GM12864 (cell line): ENCODE measurements around the gene GATB.

Experiments
- DNase-seq: peaks from one replicate; pipeline ENCODE4 v3.0.0-alpha.2; 2011; ENCODE audit warnings: low read depth
- H3K4me3 ChIP-seq: 2 replicates; pipeline ENCODE4 v1.5.1; 2011; ENCODE audit warnings: mild to moderate bottlenecking, low read depth, low read length, control low read depth
- TF ChIP-seq, protein P1 (sequence below): IDR thresholded peaks from 2 replicates; pipeline ENCODE4 v1.5.1; 2011; ENCODE audit warnings: low read depth, mild to moderate bottlenecking, moderate library complexity, low read length, control low read depth, inconsistent platforms; ENCODE audit errors: missing control alignments

The GATB gene

DNA sequence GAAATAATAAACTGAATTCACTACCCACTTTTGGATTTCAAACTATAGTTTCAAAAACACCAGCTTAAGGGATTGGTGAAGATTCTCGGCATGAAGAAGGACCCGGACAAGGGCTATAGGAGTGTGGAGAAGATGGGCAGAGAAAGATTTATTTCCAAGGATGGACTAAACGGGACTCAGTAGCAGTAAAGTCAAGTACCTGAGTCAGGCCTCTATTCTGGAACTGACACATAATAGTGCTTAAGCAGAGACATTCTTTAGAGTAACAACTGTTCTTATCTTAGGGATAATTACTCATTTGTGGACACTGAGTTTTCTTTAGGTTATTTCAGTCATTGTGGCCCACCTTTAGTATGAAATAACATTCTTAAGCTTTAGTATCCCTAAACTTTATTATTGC is 134.6 kb downstream of the GATB start:
- TF ChIP-seq, protein P1, sequence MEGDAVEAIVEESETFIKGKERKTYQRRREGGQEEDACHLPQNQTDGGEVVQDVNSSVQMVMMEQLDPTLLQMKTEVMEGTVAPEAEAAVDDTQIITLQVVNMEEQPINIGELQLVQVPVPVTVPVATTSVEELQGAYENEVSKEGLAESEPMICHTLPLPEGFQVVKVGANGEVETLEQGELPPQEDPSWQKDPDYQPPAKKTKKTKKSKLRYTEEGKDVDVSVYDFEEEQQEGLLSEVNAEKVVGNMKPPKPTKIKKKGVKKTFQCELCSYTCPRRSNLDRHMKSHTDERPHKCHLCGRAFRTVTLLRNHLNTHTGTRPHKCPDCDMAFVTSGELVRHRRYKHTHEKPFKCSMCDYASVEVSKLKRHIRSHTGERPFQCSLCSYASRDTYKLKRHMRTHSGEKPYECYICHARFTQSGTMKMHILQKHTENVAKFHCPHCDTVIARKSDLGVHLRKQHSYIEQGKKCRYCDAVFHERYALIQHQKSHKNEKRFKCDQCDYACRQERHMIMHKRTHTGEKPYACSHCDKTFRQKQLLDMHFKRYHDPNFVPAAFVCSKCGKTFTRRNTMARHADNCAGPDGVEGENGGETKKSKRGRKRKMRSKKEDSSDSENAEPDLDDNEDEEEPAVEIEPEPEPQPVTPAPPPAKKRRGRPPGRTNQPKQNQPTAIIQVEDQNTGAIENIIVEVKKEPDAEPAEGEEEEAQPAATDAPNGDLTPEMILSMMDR, result no peak
- DNase-seq, result no peak
- H3K4me3 ChIP-seq, result no peak overlapping the region

DNA sequence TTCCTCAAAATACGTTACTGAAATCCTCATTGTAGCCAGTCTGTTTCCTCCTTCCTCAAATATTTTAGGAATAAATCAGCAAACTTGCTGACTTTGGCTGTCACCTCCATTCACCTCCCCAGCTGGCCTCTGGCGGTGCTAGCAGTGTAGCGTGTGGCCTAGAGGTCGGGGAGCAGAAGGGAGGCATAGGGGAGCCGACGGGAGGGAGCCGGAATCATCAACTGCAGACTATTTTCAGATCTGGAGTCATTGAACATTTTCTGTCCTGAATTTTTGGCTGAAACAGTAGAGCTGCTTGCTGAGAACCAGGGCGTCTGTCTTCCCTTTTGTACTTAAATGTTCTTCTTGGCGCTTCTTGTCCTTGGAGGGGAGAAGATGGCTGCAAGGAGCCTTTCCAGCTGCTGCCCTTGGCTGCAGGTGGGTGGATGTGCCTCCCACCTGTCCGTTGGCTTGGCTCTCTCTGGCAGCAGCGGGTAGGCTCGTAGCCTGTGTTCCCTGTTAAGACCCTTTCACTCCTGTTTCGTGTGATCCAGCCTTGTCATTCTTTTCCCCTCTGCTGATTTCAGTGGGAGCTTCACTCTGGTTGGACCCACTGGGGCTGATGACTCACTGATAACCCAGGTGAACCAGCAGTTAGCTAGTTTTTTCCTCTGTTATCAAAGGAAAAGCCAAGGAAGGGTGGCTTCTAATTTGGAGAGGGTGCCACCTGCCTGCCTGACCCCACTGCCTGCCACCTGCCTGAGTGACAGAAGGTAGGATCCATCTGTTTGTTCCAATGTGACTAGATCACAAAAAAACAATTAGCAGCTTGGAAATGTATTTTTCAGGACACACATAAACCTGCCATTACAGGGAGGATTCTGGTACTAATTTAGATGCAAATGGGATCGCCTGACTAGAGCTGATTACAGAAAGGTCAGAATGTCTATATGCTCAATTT is 135.9 kb downstream of the GATB start:
- H3K4me3 ChIP-seq, result no peak overlapping the region
- TF ChIP-seq, protein P1, result no peak
- no peak for DNase-seq
